ENCODE data around the gene AP4E1. TPM values are rescaled to one million over a fixed set of nuclear protein-coding genes. Genes with fewer than 3 reads are reported as not detected.
"Not testable (repeated sequence)": the region's sequence is repeated elsewhere in the genome, so short reads cannot be mapped to it uniquely, and the experiment has no call there.

The AP4E1 gene
- total RNA-seq, 1 experiment from 2014 or later = 9.5 TPM

DNA sequence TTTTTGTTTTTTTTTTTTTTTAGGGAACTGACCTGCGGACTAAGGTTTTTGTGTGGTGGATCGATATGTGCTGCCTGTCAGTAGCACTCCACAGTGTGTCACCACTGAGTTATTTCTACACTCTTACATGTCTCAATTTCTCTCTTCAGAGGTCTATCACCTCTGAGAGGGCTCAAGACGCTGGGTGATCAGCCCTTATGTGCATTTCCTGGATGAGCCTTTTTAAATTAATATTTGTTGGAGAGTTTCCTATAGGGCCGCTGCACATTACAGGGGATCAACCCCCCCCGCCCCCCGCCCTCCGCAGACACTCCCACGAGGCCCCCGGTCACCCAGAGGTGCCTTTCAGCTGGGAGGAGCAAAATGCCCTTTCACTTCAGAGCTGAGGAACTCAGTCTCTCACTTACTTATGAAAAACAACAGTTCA, 34.5 kb upstream of the AP4E1 start:
- no peak overlapping the region for H3K27ac Mint-ChIP-seq
- H3K4me3 Mint-ChIP-seq = no peak overlapping the region
- no peaks in the 10 kb centered on the region for H3K36me3 Mint-ChIP-seq
- TF ChIP-seq KAT7 (CRISPR knock-in tag; IDR thresholded peaks at IDR 0.05; ENCODE audit: borderline replicate concordance) = no peak
- TF ChIP-seq GABPB1 (CRISPR knock-in tag; IDR thresholded peaks at IDR 0.05) = no peak
- no peak for TF ChIP-seq TEAD1 (CRISPR knock-in tag; IDR thresholded peaks at IDR 0.05)
- TF ChIP-seq ESRRA (CRISPR knock-in tag; IDR thresholded peaks at IDR 0.05; ENCODE audit: borderline replicate concordance) = no peak
- H3K9me3 Mint-ChIP-seq = no peaks in the 10 kb centered on the region
- ATAC-seq = no peak; the same call in 1 of the 2 replicates
- 0 out of 2 replicates have a peak, but pooled peaks cover 3% of the 10 kb centered on the region for H3K4me1 Mint-ChIP-seq
- POLR2A ChIA-PET = no interaction called here
- DNase-seq (ENCODE audit: low spot score) = no peak
- H3K27me3 Mint-ChIP-seq (ENCODE audit: low read depth) = 0 out of 2 replicates have a peak, but pooled peaks cover 3% of the 10 kb centered on the region
- CTCF ChIA-PET = interaction anchor here (0.6 to 0.7 kb wide), 2 partner anchors 11 to 17 kb away, joined by 4 to 5 read pairs; no protein-coding TSS in a partner anchor

DNA sequence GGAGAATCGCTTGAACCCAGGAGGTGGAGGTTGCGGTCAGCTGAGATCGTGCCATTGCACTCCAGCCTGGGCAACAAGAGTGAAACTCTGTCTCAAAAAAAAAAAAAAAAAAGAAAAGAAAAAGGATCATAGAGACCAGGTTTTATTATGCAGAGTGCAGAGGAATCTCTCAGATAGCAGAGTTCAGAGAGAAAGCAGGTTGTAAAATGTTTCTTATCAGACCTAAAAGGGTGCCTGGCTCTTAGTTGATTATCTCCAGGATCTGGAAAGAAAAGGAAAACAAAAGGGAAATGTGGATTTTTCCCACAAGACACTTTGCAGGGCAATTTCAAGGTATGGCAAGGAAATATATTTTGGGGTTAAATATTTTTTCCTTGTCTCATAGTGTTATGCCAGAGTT, 33.2 kb upstream of the AP4E1 start:
- CTCF ChIA-PET = interaction anchor here (0.6 to 2.1 kb wide), 3 partner anchors 12 to 258 kb away, joined by 3 to 16 read pairs (median 3); no protein-coding TSS in a partner anchor
- H3K4me1 Mint-ChIP-seq, POLR2A ChIA-PET: not testable (repeated sequence)

DNA sequence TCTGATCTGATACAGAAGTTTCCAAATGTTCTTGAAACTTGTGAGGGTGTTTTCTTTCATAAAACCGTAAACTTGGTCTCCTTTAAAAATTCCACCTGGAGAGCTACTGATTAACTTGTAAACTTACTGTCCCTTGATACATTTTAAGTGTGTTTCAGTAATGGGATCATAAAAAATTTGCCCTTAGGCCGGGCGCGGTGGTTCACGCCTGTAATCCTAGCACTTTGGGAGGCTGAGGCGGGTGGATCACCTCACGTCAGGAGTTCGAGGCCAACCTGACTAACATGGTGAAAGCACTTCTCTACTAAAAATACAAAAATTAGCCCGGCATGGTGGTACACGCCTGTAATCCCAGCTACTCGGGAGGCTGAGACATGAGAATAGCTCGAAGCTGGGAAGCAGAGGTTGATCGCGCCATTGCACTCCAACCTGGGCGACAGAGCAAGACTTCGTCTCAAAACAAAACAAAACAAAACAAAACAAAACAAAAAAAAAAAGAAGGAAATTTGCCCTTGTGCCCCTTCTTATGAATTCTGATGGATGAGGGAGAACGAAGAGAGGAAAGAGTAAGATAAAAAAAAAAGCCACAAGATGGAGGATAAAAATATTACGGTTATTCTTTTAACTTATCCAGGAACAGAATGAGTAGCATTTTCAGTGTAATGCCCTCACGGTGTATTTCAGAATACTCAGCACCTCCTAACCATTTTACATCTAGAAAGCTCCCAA, 32.1 kb upstream of the AP4E1 start:
- TF ChIP-seq, protein P1, sequence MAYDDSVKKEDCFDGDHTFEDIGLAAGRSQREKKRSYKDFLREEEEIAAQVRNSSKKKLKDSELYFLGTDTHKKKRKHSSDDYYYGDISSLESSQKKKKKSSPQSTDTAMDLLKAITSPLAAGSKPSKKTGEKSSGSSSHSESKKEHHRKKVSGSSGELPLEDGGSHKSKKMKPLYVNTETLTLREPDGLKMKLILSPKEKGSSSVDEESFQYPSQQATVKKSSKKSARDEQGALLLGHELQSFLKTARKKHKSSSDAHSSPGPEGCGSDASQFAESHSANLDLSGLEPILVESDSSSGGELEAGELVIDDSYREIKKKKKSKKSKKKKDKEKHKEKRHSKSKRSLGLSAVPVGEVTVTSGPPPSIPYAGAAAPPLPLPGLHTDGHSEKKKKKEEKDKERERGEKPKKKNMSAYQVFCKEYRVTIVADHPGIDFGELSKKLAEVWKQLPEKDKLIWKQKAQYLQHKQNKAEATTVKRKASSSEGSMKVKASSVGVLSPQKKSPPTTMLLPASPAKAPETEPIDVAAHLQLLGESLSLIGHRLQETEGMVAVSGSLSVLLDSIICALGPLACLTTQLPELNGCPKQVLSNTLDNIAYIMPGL (CRISPR knock-in tag; IDR thresholded peaks at IDR 0.05) = no peak
- no peak for TF ChIP-seq RELA (CRISPR knock-in tag; IDR thresholded peaks at IDR 0.05; ENCODE audit: borderline replicate concordance)
- no peak for TF ChIP-seq IRF2 (CRISPR knock-in tag; IDR thresholded peaks at IDR 0.05; ENCODE audit: borderline replicate concordance, low read depth)
- TF ChIP-seq, protein P2, sequence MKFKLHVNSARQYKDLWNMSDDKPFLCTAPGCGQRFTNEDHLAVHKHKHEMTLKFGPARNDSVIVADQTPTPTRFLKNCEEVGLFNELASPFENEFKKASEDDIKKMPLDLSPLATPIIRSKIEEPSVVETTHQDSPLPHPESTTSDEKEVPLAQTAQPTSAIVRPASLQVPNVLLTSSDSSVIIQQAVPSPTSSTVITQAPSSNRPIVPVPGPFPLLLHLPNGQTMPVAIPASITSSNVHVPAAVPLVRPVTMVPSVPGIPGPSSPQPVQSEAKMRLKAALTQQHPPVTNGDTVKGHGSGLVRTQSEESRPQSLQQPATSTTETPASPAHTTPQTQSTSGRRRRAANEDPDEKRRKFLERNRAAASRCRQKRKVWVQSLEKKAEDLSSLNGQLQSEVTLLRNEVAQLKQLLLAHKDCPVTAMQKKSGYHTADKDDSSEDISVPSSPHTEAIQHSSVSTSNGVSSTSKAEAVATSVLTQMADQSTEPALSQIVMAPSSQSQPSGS (CRISPR knock-in tag; IDR thresholded peaks at IDR 0.05; ENCODE audit: borderline replicate concordance, low read depth) = no peak
- no peak for TF ChIP-seq ZNF219 (CRISPR knock-in tag; IDR thresholded peaks at IDR 0.05; ENCODE audit: borderline replicate concordance)
- TF ChIP-seq, protein P3, sequence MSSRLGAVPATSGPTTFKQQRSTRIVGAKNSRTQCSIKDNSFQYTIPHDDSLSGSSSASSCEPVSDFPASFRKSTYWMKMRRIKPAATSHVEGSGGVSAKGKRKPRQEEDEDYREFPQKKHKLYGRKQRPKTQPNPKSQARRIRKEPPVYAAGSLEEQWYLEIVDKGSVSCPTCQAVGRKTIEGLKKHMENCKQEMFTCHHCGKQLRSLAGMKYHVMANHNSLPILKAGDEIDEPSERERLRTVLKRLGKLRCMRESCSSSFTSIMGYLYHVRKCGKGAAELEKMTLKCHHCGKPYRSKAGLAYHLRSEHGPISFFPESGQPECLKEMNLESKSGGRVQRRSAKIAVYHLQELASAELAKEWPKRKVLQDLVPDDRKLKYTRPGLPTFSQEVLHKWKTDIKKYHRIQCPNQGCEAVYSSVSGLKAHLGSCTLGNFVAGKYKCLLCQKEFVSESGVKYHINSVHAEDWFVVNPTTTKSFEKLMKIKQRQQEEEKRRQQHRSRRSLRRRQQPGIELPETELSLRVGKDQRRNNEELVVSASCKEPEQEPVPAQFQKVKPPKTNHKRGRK (CRISPR knock-in tag; IDR thresholded peaks at IDR 0.05; ENCODE audit: borderline replicate concordance) = no peak
- TF ChIP-seq, protein P4, sequence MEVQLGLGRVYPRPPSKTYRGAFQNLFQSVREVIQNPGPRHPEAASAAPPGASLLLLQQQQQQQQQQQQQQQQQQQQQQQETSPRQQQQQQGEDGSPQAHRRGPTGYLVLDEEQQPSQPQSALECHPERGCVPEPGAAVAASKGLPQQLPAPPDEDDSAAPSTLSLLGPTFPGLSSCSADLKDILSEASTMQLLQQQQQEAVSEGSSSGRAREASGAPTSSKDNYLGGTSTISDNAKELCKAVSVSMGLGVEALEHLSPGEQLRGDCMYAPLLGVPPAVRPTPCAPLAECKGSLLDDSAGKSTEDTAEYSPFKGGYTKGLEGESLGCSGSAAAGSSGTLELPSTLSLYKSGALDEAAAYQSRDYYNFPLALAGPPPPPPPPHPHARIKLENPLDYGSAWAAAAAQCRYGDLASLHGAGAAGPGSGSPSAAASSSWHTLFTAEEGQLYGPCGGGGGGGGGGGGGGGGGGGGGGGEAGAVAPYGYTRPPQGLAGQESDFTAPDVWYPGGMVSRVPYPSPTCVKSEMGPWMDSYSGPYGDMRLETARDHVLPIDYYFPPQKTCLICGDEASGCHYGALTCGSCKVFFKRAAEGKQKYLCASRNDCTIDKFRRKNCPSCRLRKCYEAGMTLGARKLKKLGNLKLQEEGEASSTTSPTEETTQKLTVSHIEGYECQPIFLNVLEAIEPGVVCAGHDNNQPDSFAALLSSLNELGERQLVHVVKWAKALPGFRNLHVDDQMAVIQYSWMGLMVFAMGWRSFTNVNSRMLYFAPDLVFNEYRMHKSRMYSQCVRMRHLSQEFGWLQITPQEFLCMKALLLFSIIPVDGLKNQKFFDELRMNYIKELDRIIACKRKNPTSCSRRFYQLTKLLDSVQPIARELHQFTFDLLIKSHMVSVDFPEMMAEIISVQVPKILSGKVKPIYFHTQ (CRISPR knock-in tag; IDR thresholded peaks at IDR 0.05) = no peak
- TF ChIP-seq, protein P5, sequence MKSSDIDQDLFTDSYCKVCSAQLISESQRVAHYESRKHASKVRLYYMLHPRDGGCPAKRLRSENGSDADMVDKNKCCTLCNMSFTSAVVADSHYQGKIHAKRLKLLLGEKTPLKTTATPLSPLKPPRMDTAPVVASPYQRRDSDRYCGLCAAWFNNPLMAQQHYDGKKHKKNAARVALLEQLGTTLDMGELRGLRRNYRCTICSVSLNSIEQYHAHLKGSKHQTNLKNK (CRISPR knock-in tag; IDR thresholded peaks at IDR 0.05) = no peak
- TF ChIP-seq, protein P6, sequence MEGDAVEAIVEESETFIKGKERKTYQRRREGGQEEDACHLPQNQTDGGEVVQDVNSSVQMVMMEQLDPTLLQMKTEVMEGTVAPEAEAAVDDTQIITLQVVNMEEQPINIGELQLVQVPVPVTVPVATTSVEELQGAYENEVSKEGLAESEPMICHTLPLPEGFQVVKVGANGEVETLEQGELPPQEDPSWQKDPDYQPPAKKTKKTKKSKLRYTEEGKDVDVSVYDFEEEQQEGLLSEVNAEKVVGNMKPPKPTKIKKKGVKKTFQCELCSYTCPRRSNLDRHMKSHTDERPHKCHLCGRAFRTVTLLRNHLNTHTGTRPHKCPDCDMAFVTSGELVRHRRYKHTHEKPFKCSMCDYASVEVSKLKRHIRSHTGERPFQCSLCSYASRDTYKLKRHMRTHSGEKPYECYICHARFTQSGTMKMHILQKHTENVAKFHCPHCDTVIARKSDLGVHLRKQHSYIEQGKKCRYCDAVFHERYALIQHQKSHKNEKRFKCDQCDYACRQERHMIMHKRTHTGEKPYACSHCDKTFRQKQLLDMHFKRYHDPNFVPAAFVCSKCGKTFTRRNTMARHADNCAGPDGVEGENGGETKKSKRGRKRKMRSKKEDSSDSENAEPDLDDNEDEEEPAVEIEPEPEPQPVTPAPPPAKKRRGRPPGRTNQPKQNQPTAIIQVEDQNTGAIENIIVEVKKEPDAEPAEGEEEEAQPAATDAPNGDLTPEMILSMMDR (IDR thresholded peaks at IDR 0.05) = no peak
- no peak for TF ChIP-seq FOXP1 (CRISPR knock-in tag; IDR thresholded peaks at IDR 0.05; ENCODE audit: borderline replicate concordance)
- TF ChIP-seq NFATC4 (CRISPR knock-in tag; IDR thresholded peaks at IDR 0.05) = no peak
- TF ChIP-seq HMGA2 (CRISPR knock-in tag; IDR thresholded peaks at IDR 0.05) = no peak
- TF ChIP-seq, protein P7, sequence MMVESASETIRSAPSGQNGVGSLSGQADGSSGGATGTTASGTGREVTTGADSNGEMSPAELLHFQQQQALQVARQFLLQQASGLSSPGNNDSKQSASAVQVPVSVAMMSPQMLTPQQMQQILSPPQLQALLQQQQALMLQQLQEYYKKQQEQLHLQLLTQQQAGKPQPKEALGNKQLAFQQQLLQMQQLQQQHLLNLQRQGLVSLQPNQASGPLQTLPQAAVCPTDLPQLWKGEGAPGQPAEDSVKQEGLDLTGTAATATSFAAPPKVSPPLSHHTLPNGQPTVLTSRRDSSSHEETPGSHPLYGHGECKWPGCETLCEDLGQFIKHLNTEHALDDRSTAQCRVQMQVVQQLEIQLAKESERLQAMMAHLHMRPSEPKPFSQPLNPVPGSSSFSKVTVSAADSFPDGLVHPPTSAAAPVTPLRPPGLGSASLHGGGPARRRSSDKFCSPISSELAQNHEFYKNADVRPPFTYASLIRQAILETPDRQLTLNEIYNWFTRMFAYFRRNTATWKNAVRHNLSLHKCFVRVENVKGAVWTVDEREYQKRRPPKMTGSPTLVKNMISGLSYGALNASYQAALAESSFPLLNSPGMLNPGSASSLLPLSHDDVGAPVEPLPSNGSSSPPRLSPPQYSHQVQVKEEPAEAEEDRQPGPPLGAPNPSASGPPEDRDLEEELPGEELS (CRISPR knock-in tag; IDR thresholded peaks at IDR 0.05) = no peak
- no peak for TF ChIP-seq ZNF263 (CRISPR knock-in tag; IDR thresholded peaks at IDR 0.05; ENCODE audit: low read depth)
- H3K9me3 Mint-ChIP-seq = no peaks in the 10 kb centered on the region
- H3K27me3 Mint-ChIP-seq (ENCODE audit: low read depth) = peaks cover 5% of the 10 kb centered on the region
- ChIA-PET POLR2A (interaction anchor here (0.6 kb wide), 1 partner anchor 367 kb away, joined by 3 read pairs; no protein-coding TSS in a partner anchor), CTCF (interaction anchor here (0.7 to 2.1 kb wide), 12 partner anchors 9 to 339 kb away, joined by 3 to 16 read pairs (median 3); partner anchors contain the start of gene USP50)
- H3K4me3 Mint-ChIP-seq = peak overlapping the region; percentile 46; the same call in 1 of the 2 replicates
- DNase-seq (ENCODE audit: low spot score) (no peak), ATAC-seq (no peak)
- no peaks in the 10 kb centered on the region for H3K4me1 Mint-ChIP-seq
- H3K36me3 Mint-ChIP-seq = no peaks in the 10 kb centered on the region
- peak overlapping the region; percentile 94 for H3K27ac Mint-ChIP-seq

More for the DNA sequence above, 33.2 kb upstream of the AP4E1 start:
- not testable (repeated sequence) for DNase-seq (ENCODE audit: low spot score); H3K27me3 Mint-ChIP-seq (ENCODE audit: low read depth); H3K36me3 Mint-ChIP-seq; H3K27ac Mint-ChIP-seq; H3K9me3 Mint-ChIP-seq; ATAC-seq; H3K4me3 Mint-ChIP-seq
